ACHN (cell line): ENCODE measurements around the gene ZMAT3.

Experiments used
- DNase-seq: peaks from one replicate; pipeline ENCODE4 v3.0.0-alpha.2; 2015
- in situ Hi-C: cut with HindIII; loops from 2 replicates; pipeline ENCODE4 v1.10.0; 2017; ENCODE audit warnings: low sequenced_read_pairs, low pct_ligation_motif_present, low pct_unique_long_range_greater_than_20kb

ZMAT3 gene

GRCh38 chr3:178982137-178982536, 89.5 kb downstream of the ZMAT3 start:
- in situ Hi-C loops, result no loop called here
- DNase-seq, result no peak

GRCh38 chr3:178975320-178975719, 96.3 kb downstream of the ZMAT3 start:
- in situ Hi-C loops, result no loop called here
- no peak for DNase-seq

DNA sequence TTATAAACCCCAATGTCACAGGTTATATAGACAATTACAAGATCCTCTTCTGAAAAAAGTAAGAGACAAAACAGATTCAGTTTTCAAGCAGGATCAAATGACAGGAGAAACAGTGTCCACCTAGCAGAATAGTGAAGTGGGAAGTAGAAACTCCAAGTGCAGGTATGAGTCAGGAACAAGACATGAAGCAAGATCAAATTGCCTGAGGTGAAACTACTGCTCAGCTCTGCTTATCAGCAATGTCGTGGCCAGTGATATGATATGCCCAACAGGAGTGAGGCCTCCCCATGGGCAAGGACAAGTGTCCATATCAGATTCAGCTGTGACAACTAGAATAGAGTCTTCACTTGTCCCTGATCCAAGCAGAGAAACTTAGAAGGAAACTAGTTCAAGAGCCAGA, 100.0 kb downstream of the ZMAT3 start:
- in situ Hi-C loops, result no loop called here
- DNase-seq, result no peak

DNA sequence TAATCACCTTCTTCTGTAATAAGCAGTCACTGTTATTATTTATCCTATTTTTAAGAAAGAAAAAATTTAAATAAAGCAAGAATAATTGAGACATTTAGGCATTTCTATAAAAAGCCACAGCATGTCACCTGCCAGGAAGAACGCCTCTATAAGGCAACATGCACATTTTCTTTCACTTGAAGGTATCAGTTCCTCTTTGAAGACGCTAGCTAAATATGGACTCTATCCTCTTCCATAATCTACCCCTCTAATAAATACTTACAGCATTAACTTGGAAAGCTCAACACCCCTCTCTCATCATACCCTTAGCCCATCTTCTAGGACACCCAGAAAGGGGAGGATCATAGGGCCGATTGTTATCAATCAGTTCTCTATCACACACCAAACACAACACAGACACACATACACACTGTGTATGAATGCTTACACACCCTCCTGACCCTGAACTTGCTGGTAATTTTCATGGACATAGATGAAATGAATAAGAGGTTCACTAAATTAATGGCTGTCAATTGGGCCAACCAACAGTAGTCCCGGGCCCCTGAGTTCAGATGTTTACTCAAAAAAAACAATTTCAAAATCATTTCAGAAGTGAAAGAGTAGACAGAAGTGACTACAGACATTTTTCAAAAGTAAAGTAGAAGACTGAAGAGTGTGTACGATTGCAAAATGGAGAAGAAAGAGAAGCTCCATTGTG, 102.5 kb downstream of the ZMAT3 start:
- DNase-seq, result no peak
- in situ Hi-C loops, result no loop called here
